PFSK-1 (cell line): Measurements from ENCODE around the gene PHRF1.

Source experiments
- POLR2AphosphoS5 ChIP-seq: IDR thresholded peaks from 2 replicates; pipeline ENCODE4 v1.6.1; 2012; ENCODE audit warnings: low read depth, mild to moderate bottlenecking, control low read depth, low read length, moderate library complexity
- REST ChIP-seq, 2 experiments: IDR thresholded peaks; 2 replicates each; pipeline versions ENCODE4 v1.6.1 to v1.8.0; 2011 to 2012; ENCODE audit warnings: low read depth in 2 of 2, low read length in 2 of 2, control low read depth in 1 of 2, inconsistent platforms in 1 of 2, mild to moderate bottlenecking in 1 of 2, moderate library complexity in 1 of 2; ENCODE audit not compliant: insufficient read depth in 1 of 2
- SIN3A ChIP-seq: IDR thresholded peaks from 2 replicates; pipeline ENCODE4 v1.6.1; 2012; ENCODE audit warnings: mild to moderate bottlenecking, low read length, moderate library complexity, borderline replicate concordance; ENCODE audit not compliant: insufficient read depth
- TAF1 ChIP-seq: IDR thresholded peaks from 2 replicates; pipeline ENCODE4 v1.6.1; 2012; ENCODE audit warnings: low read length, control low read depth, borderline replicate concordance; ENCODE audit not compliant: insufficient read depth

- TF ChIP-seq REST (IDR thresholded peaks at IDR 0.05; ENCODE audit: insufficient read depth in 1 of 2, low read depth in 2 of 2, low read length in 2 of 2) (no peak), TAF1 (no peak), POLR2AphosphoS5 (peak; percentile 17; the same call in 1 of the 2 replicates), SIN3A (no peak)
Observed at GRCh38 chr11:640021-640706, 63.9 kb downstream of the PHRF1 start.
